ENCODE results near the gene FAM184B.

The FAM184B gene

DNA sequence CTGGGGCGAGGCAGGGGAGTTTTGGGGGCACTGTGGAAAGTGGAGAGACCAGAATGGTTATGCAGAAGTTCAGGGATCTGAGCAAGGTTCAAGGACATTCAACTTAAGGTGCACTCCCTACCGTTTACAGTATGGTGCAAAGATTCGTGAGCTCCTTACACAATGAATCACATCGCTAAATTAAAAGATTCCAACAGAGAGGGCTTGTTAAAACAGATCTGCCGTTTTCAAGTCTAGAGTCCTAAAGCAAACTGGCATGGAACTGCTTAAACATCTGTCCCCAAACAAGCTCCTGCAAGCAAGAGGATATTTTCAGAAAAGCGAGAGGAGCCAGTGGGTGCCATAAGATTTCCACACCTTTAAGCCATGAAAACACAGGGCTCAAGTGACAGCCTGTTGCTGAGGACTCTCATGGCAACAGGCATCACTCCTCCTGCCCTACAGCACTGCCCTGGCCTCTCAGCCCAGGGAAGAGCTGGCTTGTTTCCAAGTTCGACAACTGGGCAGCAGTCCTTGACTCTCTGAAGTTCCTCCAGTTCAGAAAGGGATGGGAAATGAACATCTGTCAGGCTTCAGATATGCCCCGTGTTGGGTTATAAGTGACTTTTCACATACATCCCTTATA, 10.0 kb downstream of the FAM184B start:
- DNase-seq: no peak

GRCh38 chr4:17770845-17771244, 10.6 kb downstream of the FAM184B start:
- DNase-seq: no peak

DNA sequence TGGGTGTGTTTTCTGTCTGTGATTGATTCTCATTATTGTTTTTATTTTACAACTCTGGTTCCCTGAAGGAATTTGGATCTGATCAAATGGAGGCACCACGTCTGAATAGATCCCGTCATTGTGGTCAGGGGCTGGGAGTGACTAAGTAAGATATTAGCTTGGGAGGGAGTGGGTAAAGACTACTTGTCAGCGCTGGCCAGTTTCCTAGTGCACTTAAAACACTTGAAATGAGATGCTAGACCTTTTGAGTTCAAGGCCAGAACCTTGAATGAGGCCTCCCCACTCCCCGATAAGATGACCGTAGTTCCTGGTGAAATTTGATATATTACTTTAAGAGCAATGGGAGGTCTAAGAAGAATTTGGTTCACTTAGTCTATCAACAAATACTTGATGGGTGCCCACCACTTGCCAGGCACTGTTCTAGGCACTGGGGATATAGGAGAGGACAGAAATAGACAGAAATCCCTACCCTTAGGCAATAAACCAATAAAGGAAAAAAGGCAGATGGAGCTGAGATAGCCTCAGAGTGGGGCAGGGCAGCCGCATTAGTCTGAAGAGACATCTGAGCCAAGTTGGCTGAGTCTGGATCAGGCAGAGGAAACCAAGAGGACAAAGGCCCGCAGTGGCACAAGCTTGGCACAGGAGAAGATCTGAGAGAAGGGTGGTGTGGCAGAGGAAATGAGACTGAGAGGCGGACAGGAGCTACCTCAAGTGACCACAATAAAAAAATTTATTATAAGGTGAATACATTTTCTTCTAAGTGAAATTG, 11.8 kb downstream of the FAM184B start:
- no peak for DNase-seq

DNA sequence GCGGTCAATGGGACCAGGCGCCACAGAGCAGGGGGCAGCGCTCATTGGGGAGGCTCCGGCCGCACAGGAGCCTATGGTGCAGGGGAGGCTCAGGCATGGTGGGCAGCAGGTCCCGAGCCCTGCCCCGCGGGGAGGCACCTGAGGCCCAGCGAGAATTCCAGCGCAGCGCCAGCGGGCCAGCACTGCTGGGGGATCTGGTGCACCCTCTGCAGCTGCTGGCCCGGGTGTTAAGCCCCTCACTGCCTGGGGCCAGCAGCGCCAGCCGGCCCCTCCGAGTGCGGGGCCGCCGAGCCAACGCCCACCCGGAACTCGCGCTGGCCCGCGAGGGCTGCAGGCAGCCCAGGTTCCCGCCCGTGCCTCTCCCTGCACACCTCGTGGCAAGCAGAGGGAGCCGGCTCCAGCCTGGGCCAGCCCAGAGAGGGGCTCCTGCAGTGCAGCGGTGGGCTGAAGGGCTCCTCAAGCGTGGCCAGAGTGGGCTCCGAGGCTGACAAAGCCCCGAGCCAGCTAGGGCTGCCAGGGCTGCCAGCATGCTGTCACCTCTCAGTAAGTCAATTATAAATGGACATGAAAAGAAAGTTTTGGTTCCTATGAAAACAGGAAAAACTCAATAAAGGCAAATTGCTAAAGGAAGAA, 14.5 kb downstream of the FAM184B start:
- no peak for DNase-seq

GRCh38 chr4:17765514-17766286, 15.7 kb downstream of the FAM184B start:
- no peak for DNase-seq

DNA sequence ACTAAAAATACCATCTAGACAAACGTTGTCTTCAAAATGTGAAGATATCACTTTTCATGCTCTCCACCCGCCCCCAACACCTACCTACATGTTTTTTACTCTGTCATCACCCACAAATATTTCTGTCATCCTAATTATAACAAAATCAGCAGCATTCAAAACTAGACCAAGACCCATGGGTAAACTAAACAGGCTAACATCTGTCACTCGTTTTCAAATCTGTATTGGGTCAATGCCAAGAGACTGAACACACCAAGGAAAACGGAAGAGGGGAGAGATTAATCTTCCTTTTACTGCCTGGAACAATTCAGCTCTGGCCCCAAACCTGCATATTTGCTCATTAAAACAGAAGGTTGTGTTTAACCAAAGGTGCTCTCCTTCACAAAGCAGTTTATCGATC, 17.5 kb downstream of the FAM184B start:
- no peak for DNase-seq

DNA sequence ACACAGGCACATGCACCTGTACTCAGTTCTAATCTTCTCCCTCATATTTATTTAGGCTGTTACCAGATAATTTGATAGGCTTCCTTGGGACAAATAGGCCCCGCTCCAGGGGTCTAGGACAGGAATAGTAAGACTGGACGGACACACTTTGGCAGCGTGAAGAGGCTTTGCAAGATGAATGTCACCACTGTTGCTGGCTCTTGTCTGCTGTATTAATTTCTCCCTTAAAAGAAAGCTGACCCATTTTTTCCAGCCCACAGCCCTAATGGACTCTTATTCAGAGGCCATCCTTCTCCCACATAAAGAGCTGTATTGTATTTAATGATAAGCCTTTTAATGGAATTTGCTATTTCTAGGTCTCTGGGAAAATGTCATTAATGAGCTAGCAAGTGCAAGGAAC, 18.0 kb downstream of the FAM184B start:
- no peak for DNase-seq

DNA sequence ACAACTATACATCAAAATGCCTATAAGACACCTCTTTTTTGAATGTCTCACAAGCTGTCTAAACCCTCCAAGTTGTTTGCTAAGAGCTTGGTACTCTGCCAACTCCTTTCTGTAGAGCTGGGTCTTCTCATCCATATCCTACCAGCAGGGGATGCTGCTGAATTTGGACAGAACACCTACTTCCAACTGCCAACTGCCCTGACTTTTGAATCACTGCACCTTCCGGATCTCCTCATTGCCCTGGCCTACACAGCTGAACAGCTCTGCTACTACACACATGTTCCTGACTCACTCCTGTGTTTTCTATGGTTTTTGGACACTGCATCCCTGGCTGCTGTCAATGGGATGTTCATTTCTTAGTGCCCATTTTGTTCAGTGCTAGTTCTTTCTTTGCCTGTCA, 18.7 kb downstream of the FAM184B start:
- DNase-seq: peak; percentile 31

GRCh38 chr4:17761062-17761461, 20.4 kb downstream of the FAM184B start:
- DNase-seq: no peak

DNA sequence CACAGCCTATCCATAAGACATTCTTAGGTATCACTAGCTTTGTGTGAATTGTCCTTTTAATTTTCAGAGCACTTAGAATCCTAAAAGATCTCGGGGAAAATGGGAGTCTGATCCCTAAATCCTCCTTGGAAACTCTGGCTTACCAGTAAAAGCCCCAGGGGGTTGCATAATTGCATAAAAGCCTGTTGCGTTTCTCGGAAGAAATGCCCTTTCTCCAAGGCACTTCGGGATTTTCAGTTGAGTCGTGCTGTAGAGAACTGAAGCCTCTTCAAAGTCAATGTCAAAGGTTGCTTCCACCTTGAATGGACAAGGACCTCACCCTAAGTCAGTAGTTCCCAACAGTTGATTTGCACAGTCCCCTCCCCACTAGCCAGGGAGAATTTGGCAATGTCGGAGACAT, 20.8 kb downstream of the FAM184B start:
- DNase-seq: no peak

DNA sequence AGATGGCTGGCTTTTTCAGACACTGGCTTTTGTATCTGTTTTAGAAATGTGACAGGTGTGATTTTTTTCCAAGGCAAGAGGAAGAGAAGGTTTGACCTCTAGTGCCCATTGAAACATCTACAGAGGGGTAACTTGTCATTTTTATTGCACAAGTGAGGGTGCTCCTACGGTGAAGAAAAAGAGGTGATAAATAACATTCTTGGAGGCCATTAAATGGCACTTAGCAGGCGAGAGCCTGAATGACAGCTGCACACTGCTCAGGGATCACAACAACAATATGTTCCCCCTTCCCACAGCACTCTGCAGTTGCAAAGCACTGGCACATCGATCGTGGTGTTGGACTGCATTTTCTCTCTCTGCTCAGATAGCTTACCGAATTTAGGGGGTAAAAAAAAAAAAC, 22.9 kb downstream of the FAM184B start:
- peak; percentile 63 for DNase-seq

DNA sequence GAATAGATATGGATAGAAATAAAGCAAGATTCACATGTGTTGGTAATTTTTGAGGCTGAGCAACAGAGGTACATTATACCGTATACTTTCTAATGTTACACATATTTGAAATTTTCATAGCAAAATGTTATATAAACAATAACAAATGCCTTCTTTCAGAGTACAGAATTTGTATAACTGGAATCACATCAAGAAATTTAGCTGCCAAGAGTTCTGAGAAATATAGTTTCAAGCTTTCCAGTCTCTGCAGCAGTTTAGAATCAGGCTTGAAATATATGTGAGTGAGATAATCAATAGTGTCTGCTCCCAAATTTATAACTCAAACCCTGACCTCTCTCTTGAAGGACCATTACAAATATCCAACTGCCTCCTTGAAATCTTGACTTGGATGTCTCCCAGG, 23.8 kb downstream of the FAM184B start:
- DNase-seq: no peak

DNA sequence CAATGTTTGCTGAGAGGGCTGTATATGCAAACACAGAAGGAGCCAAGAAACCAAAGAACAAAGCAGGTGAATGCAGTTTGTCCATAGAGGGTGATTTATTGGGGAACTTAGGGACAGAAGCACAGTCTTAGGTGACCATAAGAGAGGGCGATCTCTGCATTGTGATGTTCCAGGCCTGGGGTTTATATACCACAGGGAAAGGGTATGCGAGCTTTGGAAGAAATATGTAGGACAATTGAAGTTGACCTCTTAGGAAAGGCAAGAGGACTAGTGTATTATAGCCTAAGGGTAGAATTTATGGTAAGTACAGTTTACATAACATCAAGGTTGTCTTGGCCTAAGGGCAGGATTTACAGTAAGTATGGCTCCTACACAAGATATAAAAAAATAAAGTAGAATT, 27.8 kb downstream of the FAM184B start:
- no peak for DNase-seq

- DNase-seq: peak; percentile 30
Observed at GRCh38 chr4:17740702-17741101, 40.7 kb downstream of the FAM184B start.

DNA sequence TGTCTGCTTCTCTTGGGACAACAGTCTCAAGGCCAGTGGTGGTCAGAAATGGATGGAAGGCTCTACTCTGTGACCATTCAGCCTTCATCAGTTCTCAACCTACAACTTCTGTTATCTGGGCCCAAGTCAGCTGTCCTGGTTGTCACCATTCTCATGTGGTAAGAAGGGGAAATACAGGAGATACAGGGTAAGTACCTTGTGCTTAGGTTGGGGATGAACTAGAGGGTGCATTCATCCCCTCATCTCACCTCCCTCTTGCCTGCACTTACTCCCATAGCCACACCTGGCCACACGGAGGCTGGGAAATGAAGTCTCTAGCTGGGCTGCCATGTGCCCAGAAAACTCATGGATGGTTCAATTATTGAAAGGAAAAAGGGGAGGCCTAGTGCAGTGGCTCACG, 44.9 kb downstream of the FAM184B start:
- no peak for DNase-seq

DNA sequence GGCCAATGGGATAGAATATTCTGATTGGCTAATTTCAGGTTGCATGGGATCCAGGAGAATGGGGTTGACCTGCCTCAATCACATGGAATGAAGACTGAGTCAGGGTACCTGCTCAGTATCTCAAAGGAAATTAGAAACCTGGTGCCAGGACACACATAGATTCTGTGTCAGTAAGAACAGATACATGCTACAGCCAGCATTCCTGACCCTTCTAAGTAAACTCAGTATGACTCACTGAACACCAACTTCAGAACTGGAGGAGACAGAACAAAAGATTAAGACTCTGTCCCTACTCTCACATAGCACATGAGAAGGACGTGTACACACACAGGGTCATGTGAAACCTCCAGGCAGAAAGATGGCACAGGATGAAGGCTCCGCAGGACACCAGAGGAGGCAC, 54.5 kb downstream of the FAM184B start:
- no peak for DNase-seq

DNA sequence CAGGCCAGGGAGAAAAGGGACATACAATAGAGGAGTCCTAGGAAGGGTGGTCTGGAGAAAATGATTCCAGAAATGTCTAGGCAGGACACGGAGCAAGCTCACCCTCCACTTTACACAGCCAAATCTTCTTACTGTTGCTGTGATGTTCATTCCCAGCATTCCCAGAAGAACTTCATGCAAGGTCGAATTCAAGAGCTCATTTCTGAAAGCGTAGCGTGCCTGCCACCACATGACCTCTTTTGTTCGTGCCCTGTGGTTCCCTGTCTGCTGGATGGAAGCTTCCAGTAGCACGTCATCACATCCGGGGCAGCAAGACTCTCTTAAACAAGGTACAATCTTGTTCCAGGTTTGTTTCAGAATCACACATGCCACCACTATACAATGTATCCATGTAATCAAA, 57.8 kb downstream of the FAM184B start:
- no peak for DNase-seq

DNA sequence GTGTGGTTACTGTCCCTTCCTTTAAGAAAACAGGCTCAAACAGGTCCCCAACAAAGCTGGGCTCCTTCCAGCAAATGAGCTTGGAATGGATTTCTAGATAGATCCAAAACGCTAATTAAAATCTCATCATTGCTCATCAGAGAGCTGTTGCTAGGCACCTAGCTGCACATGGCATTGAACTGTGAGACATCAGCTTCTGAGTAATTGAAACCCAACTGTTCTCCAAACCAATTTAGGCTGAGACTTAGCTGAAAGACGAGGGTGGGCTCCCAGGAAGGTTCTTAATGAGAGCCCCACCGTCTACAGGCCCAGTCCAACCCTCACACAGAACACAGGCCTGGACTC, 59.1 kb downstream of the FAM184B start:
- no peak for DNase-seq

DNA sequence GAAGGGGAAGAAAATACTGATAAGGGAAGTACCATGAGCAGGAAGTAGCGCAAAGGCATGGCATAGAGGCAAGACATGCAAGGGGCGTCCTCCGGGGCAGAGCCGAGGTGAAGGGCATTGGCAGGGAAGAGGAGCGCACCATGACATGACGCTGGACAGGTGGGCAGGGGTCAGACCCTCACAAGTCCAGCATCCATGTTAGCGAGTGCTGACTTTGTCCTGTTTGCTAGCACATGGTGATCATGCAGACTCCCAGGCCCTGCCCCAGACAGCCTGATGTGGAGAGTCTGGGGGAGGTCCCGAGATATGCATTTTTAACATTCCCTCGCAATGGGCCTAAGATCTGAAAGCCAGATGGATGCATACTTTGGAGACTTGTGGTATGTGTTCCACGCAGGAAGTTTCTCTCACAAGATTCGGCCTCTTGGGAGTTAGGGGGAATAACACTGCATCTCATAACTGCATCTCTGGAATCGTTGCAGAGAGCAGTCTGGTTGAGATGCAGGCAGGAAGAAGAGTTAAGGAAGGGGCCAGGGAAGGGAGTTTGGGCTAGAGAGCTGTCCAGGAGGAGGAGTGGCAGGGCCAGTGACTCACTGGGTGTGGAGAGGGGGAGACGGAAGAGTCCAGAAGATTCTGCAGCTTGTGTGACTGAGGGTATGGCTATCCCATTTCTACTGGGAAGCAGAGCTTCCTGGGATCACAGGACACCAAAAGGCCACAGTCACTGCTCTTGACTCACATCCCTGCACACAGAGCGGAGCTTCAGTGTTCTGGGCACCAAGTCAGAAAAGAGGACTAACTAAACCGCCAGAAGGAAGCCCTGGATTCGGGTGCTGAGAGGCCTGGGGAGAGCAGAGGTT, 59.7 kb downstream of the FAM184B start:
- no peak for DNase-seq

GRCh38 chr4:17719106-17719505, 62.3 kb downstream of the FAM184B start:
- DNase-seq: no peak

DNA sequence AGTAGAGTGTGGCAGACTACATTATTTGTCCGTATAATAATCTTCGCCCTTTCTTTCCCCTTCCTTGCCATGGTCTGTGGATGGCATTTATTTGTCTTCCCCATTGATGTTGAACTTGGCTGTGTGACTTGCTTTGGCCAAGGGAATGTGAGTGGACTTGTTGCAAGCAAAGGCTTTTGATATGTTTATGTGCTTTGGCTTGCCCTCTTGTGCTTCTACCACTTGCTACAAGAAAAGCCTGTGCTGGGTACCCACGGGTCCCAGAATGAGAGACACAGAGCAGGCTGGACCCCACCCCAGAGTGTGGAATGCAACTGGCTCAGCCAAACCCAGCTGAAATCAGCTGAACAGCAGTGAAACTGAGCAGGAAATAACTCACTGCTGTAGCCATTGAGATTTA, 63.0 kb downstream of the FAM184B start:
- DNase-seq: no peak

GRCh38 chr4:17717301-17717700, 64.1 kb downstream of the FAM184B start:
- no peak for DNase-seq

- DNase-seq: no peak
Observed at GRCh38 chr4:17715511-17715910, 65.9 kb downstream of the FAM184B start.
